Neuronal stem cell (in vitro differentiated cells): ENCODE data around the gene KBTBD13.

Experiments
- DNase-seq: peaks from one replicate; pipeline ENCODE4 v3.0.0-alpha.2; 2013; ENCODE audit warnings: low spot score
- H2AFZ ChIP-seq: one replicate; pipeline ENCODE4 v1.6.1; 2013; ENCODE audit warnings: mild to moderate bottlenecking, low read length, inconsistent platforms
- H2AK5ac ChIP-seq: 2 replicates; pipeline ENCODE4 v1.6.1; 2013; ENCODE audit warnings: low read depth, mild to moderate bottlenecking, inconsistent platforms, low read length, moderate library complexity, mixed read lengths
- H2BK120ac ChIP-seq: 2 replicates; pipeline ENCODE4 v1.6.1; 2013; ENCODE audit warnings: low read depth, mild to moderate bottlenecking, inconsistent platforms, low read length, moderate library complexity, mixed read lengths
- H2BK12ac ChIP-seq: one replicate; pipeline ENCODE4 v1.6.1; 2013; ENCODE audit warnings: low read length, inconsistent platforms
- H2BK15ac ChIP-seq: 2 replicates; pipeline ENCODE4 v1.6.1; 2013; ENCODE audit warnings: mild to moderate bottlenecking, low read length, inconsistent platforms, mixed read lengths
- H2BK5ac ChIP-seq: one replicate; pipeline ENCODE4 v1.6.1; 2013; ENCODE audit warnings: inconsistent platforms, mild to moderate bottlenecking, low read length, moderate library complexity
- H3K14ac ChIP-seq: one replicate; pipeline ENCODE4 v1.6.1; 2013; ENCODE audit warnings: low read length, inconsistent platforms
- H3K18ac ChIP-seq: 2 replicates; pipeline ENCODE4 v1.6.1; 2013; ENCODE audit warnings: low read length, inconsistent platforms
- H3K23ac ChIP-seq: 2 replicates; pipeline ENCODE4 v1.6.1; 2013; ENCODE audit warnings: low read depth, mild to moderate bottlenecking, mixed read lengths, low read length, inconsistent platforms; ENCODE audit not compliant: poor library complexity
- H3K27ac ChIP-seq: replicated peaks from 3 replicates; pipeline ENCODE4 v1.5.1; 2013; ENCODE audit warnings: low read length, inconsistent platforms
- H3K27me3 ChIP-seq, 3 experiments: 2 replicates each; pipeline ENCODE4 v1.6.1; 2013; ENCODE audit warnings: low read length in 3 of 3, mild to moderate bottlenecking in 2 of 3, inconsistent platforms in 1 of 3, low read depth in 1 of 3, mixed read lengths in 1 of 3, moderate library complexity in 1 of 3; ENCODE audit not compliant: control insufficient read depth in 3 of 3, insufficient read depth in 3 of 3
- H3K36me3 ChIP-seq, 2 donors: replicated peaks in 1 of 2; 2 replicates each; pipeline ENCODE4 v1.6.1; 2013; ENCODE audit warnings: low read length in 2 of 2; ENCODE audit not compliant: control insufficient read depth in 2 of 2, insufficient read depth in 2 of 2
- H3K4ac ChIP-seq: 2 replicates; pipeline ENCODE4 v1.6.1; 2013; ENCODE audit warnings: inconsistent platforms, mild to moderate bottlenecking, low read length, moderate library complexity
- H3K4me1 ChIP-seq, 2 donors: 1 replicate in 1 of 2; 2 replicates in 1 of 2; pipeline ENCODE4 v1.6.1; 2013; ENCODE audit warnings: low read length in 2 of 2, low read depth in 1 of 2; ENCODE audit not compliant: control insufficient read depth in 2 of 2, insufficient read depth in 1 of 2
- H3K4me2 ChIP-seq: one replicate; pipeline ENCODE4 v1.6.1; 2013; ENCODE audit warnings: mild to moderate bottlenecking, low read length, inconsistent platforms; ENCODE audit not compliant: insufficient read depth, poor library complexity, severe bottlenecking
- H3K4me3 ChIP-seq, 2 donors: 2 replicates each; pipeline ENCODE4 v1.5.1; 2013; ENCODE audit warnings: low read length in 2 of 2, mild to moderate bottlenecking in 2 of 2, inconsistent platforms in 1 of 2, moderate library complexity in 1 of 2
- H3K79me1 ChIP-seq: one replicate; pipeline ENCODE4 v1.6.1; 2013; ENCODE audit warnings: low read depth, mild to moderate bottlenecking, inconsistent platforms, low read length, moderate library complexity
- H3K9ac ChIP-seq: one replicate; pipeline ENCODE4 v1.6.1; 2013; ENCODE audit warnings: mild to moderate bottlenecking, low read depth, low read length, inconsistent platforms; ENCODE audit not compliant: poor library complexity
- H3K9me3 ChIP-seq, 2 donors: replicated peaks in 1 of 2; 2 replicates each; pipeline versions ENCODE3 to v1.6.1; 2013; ENCODE audit warnings: low read length in 2 of 2, mild to moderate bottlenecking in 2 of 2, inconsistent platforms in 1 of 2, low read depth in 1 of 2, mixed read lengths in 1 of 2, moderate library complexity in 1 of 2; ENCODE audit not compliant: control insufficient read depth in 2 of 2, insufficient read depth in 1 of 2
- H4K8ac ChIP-seq: one replicate; pipeline ENCODE4 v1.6.1; 2013; ENCODE audit warnings: low read depth, mild to moderate bottlenecking, inconsistent platforms, low read length, moderate library complexity
- H4K91ac ChIP-seq: one replicate; pipeline ENCODE4 v1.6.1; 2013; ENCODE audit warnings: low read length, low read depth, mild to moderate bottlenecking, inconsistent platforms; ENCODE audit not compliant: poor library complexity
- WGBS, 2 donors: extraction: QIAGEN DNeasy Blood & Tissue Kit; methylation state at CpG; one replicate each; pipeline ENCODE4 v1.1.7; 2013; ENCODE audit warnings: missing lambda C conversion rate in 2 of 2, mixed read lengths in 1 of 2; ENCODE audit not compliant: insufficient read length in 2 of 2, insufficient replicate concordance in 1 of 2; ENCODE audit errors: extremely low coverage in 2 of 2; 5-methylcytosine and 5-hydroxymethylcytosine counted together

Gene KBTBD13

GRCh38 chr15:65058394-65059368 lies 17.9 kb upstream of the KBTBD13 start:
- no CpG with 5 or more reads among the region's 16 CpGs for WGBS, 2 donors
- H3K4me3 ChIP-seq: peak overlapping the region in 1 of 2 donors; percentile 26
- H3K4me1 ChIP-seq: peaks cover 5 to 7% of the 10 kb centered on the region in 2 donors
- no peak overlapping the region for H3K27ac ChIP-seq
- no peak for DNase-seq
- H3K9me3 ChIP-seq: peaks cover 0 to 2% of the 10 kb centered on the region in 2 donors
- no peak overlapping the region for H2BK5ac ChIP-seq
- no peak overlapping the region for H3K4ac ChIP-seq
- no peak overlapping the region for H2BK12ac ChIP-seq
- H3K36me3 ChIP-seq: no peaks in the 10 kb centered on the region
- H3K4me2 ChIP-seq: no peak overlapping the region
- H3K27me3 ChIP-seq: no peaks in the 10 kb centered on the region
- no peak overlapping the region for H4K8ac ChIP-seq
- H3K23ac ChIP-seq: no peak overlapping the region
- H3K9ac ChIP-seq: peak overlapping the region; percentile 1
- peak overlapping the region; percentile 24 for H3K18ac ChIP-seq
- no peak overlapping the region for H4K91ac ChIP-seq
- H2BK120ac ChIP-seq: no peak overlapping the region
- H3K14ac ChIP-seq: no peak overlapping the region
- no peak overlapping the region for H2BK15ac ChIP-seq
- H2AFZ ChIP-seq: no peak overlapping the region
- no peak overlapping the region for H2AK5ac ChIP-seq
- no peaks in the 10 kb centered on the region for H3K79me1 ChIP-seq

- peaks cover 0 to 2% of the 10 kb centered on the region in 2 donors for H3K9me3 ChIP-seq
- no peak overlapping the region for H2BK120ac ChIP-seq
- H3K4ac ChIP-seq: no peak overlapping the region
- H3K4me3 ChIP-seq: peak overlapping the region in 1 of 2 donors; percentile 7
- no peak overlapping the region for H4K91ac ChIP-seq
- DNase-seq: no peak
- H3K14ac ChIP-seq: no peak overlapping the region
- H2BK12ac ChIP-seq: no peak overlapping the region
- no peak overlapping the region for H3K18ac ChIP-seq
- H3K36me3 ChIP-seq: no peaks in the 10 kb centered on the region
- H2BK5ac ChIP-seq: no peak overlapping the region
- no peak overlapping the region for H3K23ac ChIP-seq
- no peak overlapping the region for H2AK5ac ChIP-seq
- WGBS, 2 donors: no CpG with 5 or more reads among the region's 3 CpGs
- no peak overlapping the region for H2AFZ ChIP-seq
- no peak overlapping the region for H4K8ac ChIP-seq
- peaks cover 5 to 7% of the 10 kb centered on the region in 2 donors for H3K4me1 ChIP-seq
- no peak overlapping the region for H2BK15ac ChIP-seq
- peaks cover 0 to 5% (median 0%) of the 10 kb centered on the region in 3 experiments for H3K27me3 ChIP-seq
- H3K9ac ChIP-seq: no peak overlapping the region
- no peak overlapping the region for H3K27ac ChIP-seq
- no peak overlapping the region for H3K4me2 ChIP-seq
- H3K79me1 ChIP-seq: no peaks in the 10 kb centered on the region
Measured at GRCh38 chr15:65059369-65059750, 17.2 kb upstream of the KBTBD13 start.

GRCh38 chr15:65059931-65060596 lies 16.5 kb upstream of the KBTBD13 start:
- H3K18ac ChIP-seq: no peak overlapping the region
- no peak overlapping the region for H3K27ac ChIP-seq
- no peak overlapping the region for H3K4me2 ChIP-seq
- no peak overlapping the region for H2AFZ ChIP-seq
- H3K4ac ChIP-seq: no peak overlapping the region
- no peak overlapping the region for H3K14ac ChIP-seq
- no peak overlapping the region for H2BK15ac ChIP-seq
- H3K36me3 ChIP-seq: no peaks in the 10 kb centered on the region
- H3K9me3 ChIP-seq: peaks cover 0 to 2% of the 10 kb centered on the region in 2 donors
- H3K9ac ChIP-seq: no peak overlapping the region
- no peak overlapping the region for H2BK120ac ChIP-seq
- H3K23ac ChIP-seq: no peak overlapping the region
- no CpG with 5 or more reads among the region's 4 CpGs for WGBS, 2 donors
- no peak overlapping the region for H3K4me3 ChIP-seq
- H2BK5ac ChIP-seq: no peak overlapping the region
- no peaks in the 10 kb centered on the region for H3K79me1 ChIP-seq
- peaks cover 0 to 6% (median 0%) of the 10 kb centered on the region in 3 experiments for H3K27me3 ChIP-seq
- peaks cover 5 to 7% of the 10 kb centered on the region in 2 donors for H3K4me1 ChIP-seq
- H4K91ac ChIP-seq: no peak overlapping the region
- DNase-seq: no peak
- no peak overlapping the region for H4K8ac ChIP-seq
- no peak overlapping the region for H2AK5ac ChIP-seq
- H2BK12ac ChIP-seq: no peak overlapping the region
